ENCODE data around the gene NOP56.

Gene NOP56, protein sequence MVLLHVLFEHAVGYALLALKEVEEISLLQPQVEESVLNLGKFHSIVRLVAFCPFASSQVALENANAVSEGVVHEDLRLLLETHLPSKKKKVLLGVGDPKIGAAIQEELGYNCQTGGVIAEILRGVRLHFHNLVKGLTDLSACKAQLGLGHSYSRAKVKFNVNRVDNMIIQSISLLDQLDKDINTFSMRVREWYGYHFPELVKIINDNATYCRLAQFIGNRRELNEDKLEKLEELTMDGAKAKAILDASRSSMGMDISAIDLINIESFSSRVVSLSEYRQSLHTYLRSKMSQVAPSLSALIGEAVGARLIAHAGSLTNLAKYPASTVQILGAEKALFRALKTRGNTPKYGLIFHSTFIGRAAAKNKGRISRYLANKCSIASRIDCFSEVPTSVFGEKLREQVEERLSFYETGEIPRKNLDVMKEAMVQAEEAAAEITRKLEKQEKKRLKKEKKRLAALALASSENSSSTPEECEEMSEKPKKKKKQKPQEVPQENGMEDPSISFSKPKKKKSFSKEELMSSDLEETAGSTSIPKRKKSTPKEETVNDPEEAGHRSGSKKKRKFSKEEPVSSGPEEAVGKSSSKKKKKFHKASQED

DNA sequence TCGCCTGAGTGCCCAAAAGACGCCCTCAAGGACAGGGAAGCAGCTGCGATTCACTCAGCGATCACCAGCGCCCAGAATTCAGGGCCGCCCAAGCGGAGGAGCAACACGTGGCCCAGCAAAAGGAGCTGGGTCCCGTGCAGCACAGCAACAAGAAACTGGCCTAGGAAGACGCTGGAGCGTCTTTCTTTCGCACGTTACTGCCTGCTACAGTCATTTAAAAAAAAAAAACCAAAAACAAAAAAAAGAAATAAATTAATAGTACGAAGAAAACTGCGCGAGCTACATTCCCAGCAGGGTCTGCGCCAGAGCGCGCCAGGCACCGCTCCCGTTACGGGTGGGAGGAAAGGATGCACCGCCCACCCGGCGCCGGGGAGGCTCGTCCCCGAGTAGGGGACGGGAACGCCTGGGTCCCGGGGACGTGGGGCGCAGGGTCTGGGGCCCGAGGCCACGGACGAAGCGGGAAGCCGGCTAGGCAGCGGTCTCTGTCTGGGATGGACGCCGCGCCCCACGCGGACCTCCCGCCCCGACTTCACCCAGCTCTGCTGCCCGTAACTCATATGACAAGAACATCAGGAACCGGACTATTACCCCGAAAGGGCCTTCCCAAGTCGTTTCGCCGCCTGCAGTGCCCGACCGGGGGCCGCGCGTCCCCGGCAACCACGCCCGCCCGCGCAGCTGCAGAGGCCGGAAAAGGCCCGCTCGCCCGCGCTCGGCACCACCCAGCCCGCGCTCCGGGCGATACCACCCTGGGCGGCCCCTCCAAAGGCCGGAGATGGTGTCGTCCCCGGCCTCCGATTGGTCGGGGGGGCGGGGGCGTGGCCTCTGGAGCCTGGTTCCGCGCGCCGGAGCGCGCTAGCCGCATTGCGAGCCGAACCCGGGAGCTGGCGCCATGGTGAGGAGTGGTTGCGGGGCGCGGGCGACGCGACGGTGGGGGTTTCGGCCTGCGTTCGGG, at the start of gene NOP56:
TSS of gene NOP56 (plus strand) at position 861 of the 952 bp plus-strand sequence. CDS start at position 890, 29 bp downstream.
- DNase-seq = peak; percentile 97

DNA sequence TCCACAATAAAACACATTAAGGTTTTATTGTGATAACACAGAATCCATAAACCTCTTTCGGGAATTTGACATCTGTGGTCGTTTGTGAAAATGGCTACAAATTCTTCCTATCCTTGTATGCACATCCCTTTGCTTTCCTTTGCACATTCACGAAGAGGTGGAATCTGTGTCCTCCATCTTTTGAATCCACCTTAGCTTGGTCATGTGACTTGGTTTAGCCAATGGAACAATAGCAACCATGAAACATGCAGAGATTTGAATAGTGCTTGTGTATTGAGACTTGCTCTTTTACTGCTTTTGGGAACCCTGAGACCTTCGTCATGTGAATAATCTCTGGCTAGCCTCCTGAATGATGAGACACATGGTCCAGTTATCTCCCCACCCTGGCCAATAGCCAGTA, 49.7 kb upstream of the NOP56 start:
- no peak for DNase-seq

DNA sequence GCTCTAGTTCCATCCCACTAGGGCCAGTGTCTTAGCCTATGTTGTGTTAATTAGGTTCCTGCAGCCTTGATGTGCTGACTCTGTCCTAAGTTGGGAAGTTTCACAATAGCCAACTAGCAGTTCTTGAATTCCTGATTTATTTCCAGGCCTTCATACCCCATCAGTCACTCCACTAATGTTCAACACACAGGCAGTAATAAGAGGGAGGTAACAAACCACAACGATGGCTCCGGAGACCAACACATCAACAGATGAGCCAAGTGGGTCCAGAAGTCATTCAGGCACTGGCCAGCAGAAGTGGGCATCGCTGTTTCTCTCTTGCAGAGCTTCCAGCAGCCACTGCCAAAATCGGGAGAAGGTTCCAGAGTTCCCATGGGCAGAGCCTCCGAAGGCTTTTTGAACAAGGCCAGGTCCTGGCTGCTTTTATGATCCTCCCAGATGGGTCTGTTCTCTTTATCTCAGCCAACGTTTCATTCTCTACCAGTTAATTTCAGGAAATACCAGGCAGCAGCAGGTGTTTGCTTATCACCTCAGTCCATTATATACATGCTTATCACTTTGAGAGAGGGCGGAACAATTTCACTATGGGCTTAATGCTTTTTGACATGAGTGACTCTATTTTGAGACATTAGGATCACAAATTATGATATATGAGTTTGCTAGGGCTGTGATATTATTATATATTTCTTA, 48.5 kb upstream of the NOP56 start:
- DNase-seq = no peak

DNA sequence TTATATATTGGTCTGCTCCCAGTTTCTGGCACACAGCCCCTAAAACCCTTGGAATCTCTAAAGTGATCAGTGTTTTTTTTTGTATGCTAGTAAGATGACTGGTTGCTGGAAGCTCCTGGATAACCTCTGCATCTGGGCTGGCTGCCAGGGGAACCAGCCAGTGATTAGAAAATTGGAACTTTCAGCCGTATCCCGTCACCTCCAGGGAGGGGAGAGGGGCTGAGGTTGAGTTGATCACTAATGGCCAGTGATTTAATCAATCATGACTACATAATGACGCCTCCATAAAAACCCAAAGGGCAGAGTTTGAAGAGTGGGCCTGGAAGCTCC, 48.0 kb upstream of the NOP56 start:
- DNase-seq = no peak

DNA sequence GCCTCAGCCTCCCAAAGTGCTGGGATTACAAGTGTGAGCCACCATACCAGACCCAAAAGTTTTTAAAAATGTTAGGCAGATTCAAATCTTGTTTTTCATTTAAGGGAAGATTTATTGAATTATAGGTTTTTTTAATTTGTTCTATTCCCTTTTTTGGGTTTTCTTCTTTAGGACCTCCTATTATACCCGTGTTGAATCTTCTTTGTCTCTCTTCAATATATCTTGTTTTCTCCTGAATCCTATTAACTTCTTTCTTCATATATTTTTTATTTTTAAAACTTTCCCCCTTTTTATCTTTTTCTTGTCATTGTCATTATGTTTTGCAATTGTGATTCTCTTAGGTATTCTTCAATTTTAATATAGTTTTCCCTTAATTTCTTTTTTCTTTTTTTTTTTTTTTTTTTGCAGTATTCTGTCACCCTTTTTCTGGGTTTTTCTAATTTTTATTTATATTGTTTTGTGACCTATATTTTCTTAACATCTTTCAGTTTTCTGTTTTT, 45.9 kb upstream of the NOP56 start:
- no peak for DNase-seq

DNA sequence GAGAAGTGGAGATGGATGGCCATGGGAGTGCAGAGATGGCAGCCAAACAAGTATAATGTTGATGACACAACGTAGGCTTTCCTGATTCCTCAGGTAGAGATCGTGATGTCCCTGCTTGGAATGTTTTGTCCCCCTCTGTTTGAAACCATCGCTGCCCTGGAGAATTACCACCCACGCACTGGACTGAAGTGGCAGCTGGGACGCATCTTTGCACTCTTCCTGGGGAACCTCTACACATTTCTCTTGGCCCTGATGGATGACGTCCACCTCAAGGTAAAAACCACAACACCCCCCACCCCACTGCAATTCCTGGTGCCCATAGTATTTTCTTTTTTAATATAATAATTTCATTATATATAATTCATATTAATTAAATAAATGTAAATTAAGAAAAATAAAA, 42.1 kb upstream of the NOP56 start:
- no peak for DNase-seq

DNA sequence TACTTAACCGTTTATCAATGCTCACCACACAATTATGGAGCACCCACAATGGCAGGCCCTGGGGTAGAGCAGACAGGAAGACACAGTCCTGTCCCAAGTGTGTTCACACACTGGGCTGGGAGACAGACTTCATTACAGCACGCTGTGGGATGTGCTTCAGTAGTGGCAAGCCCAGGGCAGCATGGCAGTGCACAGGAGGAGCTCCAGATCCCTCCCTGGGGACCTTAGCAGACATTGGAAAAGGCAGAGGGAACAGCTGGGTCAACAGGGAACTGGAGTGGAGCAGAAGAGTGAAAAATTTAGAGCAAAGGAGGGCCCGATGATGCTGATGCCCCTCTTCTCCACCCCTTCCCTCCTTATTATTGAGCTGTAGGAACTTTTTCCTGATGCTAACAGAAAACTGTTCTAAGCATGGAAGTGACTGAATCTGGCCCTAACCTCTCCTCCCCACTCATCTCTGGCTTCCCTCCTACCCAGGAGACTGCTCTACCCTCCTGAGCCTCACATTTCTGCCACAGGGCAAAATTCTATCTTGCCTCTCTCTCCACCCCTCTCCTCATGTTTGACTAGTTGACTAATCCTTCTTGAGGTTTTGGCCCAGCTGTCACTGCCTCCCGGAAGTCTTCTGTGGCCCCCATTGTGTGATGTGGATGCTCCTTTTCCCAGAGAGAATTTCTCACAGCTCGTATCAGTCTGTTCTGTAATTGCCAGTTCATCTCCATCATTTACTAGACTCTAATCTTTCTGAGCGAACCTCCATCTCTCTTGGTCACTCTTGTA, 41.3 kb upstream of the NOP56 start:
- no peak for DNase-seq

DNA sequence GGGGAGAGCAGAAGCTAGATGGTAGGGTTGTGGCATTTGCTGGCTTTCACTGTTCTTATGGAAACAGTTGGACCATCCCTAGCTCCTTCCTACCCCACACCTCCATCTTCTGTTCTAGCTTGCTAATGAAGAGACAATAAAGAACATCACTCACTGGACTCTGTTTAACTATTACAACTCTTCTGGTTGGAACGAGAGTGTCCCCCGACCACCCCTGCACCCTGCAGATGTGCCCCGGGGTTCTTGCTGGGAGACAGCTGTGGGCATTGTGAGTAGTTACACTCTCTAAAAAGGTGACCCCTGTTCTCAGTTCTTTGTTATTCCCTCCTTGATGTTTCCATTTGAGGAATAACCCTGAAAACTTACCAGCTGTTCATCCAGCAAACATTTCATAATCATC, 40.4 kb upstream of the NOP56 start:
- no peak for DNase-seq

DNA sequence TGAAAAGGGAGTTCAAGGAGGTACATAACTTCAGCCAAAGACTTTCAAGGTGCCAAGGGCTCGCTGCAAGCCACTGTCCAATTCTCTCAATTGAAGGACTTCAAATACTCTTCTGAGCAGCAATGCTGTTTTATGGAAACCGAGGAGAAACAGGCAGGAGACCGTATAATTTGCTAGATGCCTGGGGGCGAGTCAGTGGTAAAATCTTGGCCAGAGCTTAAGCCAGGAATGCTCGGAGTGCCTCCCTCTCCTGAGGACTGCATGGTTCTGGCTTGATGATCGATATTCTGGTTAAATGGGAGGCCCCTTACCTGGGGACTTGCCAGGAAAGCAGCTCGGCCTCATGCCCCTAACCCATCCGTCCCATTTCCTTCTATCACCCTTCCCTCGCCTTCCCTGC, 35.8 kb upstream of the NOP56 start:
- DNase-seq = no peak

DNA sequence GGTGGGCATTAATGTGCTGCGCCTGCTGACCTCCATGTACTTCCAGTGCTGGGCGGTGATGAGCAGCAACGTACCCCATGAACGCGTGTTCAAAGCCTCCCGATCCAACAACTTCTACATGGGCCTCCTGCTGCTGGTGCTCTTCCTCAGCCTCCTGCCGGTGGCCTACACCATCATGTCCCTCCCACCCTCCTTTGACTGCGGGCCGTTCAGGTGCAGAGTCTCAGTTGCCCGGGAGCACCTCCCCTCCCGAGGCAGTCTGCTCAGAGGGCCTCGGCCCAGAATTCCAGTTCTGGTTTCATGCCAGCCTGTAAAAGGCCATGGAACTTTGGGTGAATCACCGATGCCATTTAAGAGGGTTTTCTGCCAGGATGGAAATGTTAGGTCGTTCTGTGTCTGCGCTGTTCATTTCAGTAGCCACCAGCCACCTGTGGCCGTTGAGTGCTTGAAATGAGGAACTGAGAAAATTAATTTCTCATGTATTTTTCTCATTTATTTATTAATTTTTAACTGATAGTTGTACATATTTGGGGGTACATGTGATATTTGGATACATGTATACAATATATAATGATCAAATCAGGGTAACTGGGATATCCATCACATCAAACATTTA, 35.2 kb upstream of the NOP56 start:
- no peak for DNase-seq

DNA sequence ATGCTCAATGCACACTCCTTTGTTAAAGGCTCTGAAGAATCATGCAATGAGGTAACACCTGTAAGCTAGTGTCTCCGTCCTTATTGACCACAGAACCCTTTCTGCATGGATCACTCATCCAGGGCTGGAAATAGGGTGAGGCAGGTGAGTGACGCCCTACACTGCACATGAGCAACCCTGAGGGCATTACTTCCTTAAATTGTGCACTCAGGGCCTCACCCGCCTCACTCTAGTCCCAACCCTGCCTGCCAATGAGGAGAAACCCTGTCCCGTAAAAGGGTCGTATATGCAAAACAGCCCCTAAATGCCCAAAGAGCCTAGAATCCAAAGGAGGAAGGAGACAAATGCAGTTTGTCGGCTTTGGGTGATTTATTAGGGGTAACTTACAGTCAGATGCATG, 33.6 kb upstream of the NOP56 start:
- no peak for DNase-seq

DNA sequence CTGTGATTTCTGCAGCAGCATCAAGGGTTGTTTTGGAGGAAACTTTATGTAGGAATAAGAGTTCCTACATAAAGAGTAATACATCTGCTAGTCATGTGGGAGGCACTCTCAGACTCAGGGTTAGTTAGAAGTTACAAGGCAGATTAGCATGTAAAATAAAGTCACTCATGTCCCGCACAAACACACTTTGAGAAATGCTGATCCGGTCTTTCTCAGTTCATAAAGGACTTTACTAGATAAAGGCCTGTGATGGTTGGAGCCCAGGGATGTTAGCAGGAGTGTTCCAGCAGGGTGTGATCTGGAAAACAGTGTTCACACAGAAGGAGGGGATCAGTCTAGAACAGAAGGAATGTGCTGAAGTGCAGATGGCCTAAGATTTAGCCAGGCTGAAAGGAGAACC, 33.1 kb upstream of the NOP56 start:
- DNase-seq = no peak

DNA sequence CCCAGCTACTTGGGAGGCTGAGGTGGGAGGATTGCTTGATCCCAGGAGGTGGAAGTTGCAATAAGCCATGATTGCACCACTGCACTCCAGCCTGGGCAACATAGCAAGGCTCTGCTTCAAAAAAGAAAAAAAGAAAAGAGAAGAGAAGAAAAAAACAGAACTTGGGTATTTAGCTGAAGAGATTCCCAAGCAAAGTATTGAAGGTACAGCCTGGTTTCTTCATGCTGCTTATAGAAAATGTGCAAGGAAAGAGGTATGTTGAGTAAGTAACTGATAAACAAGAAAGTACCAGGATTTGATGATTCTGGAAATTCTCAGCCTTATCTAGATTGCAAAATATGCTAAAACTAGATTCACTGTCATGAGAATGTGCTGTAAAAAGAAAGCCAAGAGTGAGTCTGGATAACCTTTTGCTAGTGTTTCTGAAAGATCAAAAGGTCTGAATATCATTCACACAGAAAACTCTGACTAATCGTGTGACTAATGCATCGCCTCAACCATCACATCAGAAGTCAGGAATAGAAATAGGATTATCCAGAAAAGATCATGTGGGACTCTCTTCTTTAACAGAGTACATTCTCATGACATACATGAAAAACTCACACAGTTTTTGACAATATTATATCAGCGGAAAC, 32.4 kb upstream of the NOP56 start:
- no peak for DNase-seq

DNA sequence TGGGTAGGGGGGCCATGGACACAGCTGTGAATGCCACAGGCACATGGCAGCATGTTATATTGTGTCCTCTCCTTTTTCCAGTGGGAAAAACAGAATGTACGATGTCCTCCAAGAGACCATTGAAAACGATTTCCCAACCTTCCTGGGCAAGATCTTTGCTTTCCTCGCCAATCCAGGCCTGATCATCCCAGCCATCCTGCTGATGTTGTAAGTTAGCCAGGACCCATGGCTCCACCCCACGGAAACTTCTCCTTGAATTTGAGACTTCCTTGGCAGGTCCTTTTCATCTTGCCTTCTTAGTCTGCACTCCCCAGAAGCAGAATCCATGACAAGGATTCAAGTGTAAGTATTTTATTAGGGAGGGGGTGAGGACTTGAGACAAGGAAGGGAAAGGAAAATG, 28.2 kb upstream of the NOP56 start:
- DNase-seq = no peak

DNA sequence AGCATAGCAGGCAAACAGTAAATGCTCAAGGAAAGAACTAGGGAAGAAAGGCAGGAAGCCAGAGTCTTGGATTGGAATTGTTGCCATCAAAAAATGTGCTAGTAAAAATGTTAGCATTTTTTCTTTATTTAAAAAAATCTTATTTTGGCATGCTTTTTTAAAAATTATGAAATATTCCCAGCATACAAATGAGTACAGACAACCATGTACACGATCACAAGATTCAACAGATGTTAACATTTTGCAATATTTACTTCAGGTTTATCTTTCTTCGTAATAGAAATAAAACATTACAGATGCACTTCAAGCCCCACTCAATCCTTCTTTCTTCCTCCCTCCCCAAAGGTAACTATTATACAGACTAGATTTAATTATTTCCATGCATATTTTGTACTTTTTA, 27.4 kb upstream of the NOP56 start:
- DNase-seq = no peak

DNA sequence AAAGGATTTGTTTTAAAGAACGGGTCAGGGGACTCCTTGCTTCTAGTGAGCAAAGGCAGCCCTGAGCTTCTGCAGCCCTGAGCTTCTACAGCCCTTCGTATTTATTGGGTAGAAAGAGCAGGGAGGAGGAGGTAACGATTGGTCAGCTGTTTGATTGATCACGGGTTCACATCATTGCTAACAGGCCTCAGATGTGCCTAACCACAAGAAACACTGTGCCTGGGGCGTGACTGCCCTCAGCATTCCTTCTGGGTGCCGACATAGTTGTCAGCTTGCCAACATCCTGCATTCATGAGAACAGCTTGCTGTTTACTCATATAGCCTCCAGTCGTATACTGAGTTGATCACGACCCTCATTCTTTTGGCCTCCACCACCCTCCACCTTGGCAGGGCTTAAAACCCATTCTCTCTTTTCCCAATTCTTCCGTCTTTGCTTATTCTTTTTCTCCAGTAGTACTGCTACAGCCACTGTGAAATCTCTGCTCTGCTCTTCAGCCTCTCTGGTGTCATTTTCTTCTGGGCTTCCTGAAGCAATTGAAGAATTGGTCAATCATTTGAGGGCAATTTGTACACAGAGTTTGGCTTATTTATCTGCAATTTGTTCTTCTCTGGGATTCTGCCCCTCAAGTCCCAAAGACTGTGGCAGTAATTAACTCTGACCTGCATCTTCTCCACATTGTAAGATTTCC, 25.4 kb upstream of the NOP56 start:
- no peak for DNase-seq

DNA sequence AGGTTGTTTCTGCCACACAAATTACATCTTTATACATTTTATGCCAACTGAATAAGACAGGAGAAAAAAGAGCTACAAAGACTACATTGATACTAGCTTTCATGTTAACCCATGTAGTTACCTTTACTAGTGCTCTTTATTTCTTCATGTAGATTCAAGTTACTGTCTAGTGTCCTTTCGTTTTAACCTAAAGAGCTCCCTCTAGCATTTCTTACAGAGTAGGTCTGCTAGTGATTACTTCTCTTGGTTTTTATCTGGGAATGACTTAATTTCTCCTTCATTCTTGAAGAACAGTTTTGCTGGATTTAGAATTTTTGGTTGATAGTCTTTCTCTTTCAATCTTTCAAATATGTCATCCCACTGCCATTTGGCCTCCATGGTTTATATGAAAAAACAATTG, 21.2 kb upstream of the NOP56 start:
- no peak for DNase-seq

DNA sequence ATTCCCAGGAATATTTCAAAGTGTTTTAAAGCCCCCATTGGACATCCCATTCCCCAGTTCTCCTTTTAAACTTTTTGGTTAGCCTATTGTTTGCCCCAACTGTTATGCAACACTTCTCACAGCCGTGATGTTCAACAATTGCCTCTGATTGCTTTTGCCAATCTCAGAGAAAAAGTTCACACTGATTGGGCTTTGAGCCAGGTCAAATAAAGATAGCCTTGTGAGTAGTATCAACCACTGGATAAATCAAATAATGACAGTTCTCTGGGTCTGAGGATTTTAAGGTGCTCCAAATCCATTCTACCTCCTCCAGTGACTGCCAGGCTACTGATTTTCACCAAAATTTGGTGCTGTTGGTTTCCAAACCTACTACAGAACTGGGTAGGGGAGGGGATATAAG, 19.1 kb upstream of the NOP56 start:
- no peak for DNase-seq

DNA sequence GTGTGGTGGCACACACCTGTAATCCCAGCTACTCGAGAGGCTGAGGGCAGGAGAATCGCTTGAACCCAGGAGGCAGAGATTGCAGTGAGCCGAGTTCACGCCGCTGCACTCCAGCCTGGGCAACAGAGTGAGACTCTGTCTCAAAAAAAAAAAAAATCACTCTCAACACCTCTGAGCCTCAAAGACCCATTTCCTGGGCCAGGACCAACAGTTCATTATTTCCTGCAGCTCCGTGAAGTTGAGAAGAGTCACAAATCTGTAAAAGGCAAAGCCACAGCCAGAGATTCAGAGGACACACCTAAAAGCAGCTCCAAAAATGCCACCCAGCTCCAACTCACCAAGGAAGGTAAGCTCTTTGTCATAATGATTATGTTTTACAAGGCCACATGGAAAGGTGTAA, 15.2 kb upstream of the NOP56 start:
- DNase-seq = no peak

DNA sequence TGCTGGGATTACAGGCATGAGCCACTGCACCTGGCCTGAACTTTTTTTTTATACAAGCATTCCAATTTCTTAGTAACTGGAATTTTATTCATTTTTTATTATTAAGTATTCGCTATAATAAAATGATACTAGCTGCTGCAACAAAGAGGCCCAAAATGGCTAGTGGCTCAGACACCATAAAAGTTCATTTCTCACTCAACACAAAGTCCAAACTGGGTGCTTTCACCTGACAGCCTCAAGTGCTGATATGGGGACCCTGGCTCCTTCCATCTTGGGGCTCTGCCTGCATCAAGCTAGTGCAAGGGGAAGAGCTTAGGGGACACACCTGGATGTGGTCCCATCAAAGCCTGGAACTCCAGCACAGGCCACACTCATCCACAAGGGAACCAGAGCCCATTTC, 12.2 kb upstream of the NOP56 start:
- no peak for DNase-seq

DNA sequence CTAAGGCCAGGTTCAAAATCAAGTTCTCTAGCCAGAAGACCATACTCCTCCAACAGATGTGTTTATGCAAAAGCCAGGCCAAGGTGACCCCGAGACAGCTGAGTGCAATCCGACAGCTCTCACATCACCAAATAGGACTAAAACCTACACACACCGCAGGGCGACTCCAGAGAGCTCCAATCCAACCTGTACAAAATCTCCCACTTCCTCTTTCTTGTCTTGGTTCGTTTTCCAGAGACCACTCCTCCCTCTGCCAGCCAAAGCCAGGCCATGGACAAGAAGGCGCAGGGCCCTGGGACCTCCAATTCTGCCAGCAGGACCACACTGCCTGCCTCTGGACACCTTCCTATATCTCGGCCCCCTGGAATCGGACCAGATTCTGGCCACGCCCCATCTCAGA, 11.5 kb upstream of the NOP56 start:
- DNase-seq = no peak

All from stimulated activated CD8-positive, alpha-beta memory T cell treated with anti-CD3 and anti-CD28 coated beads, Interleukin-4, amount 100 ng/mL, for 48 hours (primary cell).